Caki2 (cell line): ENCODE data around the gene CHST8. TPM values are rescaled to one million over a fixed set of nuclear protein-coding genes. Genes with fewer than 3 reads are reported as not detected.

Experiments
- DNase-seq: peaks from one replicate; pipeline ENCODE4 v3.0.0-alpha.2; 2015; ENCODE audit warnings: low read depth
- in situ Hi-C: cut with HindIII; loops from 2 replicates; pipeline ENCODE4 v1.10.0; 2016; ENCODE audit warnings: low sequenced_read_pairs, low pct_unique_long_range_greater_than_20kb, mixed read lengths
- total RNA-seq: library from RNA; depleted of rRNA; stranded (reverse); fragments of >200 nt; shearing (Covaris generic); gene quantifications from 2 replicates; pipeline ENCODE4 v1.2.3, GENCODE V29; 2014; ENCODE audit warnings: low replicate concordance

CHST8 gene
- total RNA-seq, 1 experiment from 2014 or later: not detected

DNA sequence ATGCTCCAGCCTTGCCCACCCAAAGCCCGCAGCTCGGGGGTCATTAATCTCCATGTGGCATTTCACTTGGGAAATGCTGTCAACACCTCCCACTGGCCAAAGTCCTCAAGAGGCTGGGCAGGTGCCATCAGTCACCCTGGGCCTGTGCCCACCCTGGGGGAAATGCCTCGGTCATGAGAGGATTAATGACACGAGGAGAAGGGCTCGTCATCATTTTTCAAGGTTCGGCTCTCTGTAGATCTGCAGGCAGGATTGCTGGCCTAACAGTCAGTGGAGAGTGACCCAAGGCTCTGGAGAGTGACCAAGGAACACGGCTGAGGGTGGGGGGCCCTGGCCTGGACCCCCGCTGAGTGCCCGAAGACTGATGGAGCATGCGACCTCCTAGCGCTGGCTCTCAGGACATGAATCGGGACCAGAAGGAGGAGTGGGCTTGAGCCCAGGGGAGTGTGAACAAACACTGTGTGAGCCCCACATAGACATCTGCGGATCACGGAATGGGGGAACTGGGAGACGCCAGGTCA, 159.7 kb downstream of the CHST8 start:
- no peak for DNase-seq
- in situ Hi-C loops: no loop called here

DNA sequence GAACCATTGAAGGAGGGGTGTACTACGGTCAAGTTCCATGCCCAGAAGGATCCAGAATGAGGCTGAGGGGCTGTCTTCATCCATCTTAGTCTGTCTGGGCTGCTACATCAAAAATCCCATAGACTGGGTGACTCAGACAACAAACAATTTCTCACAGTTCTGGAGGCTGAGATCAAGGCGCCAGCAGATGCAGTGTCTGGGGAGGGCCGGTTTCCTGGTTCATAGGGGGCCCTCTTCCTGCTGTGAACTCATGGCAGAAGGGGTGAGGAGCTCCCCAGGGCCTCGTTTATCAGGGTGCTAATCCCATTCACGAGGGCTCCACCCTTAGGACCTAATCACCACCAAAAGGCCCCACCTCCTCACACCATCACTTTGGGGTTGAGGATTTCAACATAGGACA, 160.2 kb downstream of the CHST8 start:
- DNase-seq: no peak
- in situ Hi-C loops: no loop called here

DNA sequence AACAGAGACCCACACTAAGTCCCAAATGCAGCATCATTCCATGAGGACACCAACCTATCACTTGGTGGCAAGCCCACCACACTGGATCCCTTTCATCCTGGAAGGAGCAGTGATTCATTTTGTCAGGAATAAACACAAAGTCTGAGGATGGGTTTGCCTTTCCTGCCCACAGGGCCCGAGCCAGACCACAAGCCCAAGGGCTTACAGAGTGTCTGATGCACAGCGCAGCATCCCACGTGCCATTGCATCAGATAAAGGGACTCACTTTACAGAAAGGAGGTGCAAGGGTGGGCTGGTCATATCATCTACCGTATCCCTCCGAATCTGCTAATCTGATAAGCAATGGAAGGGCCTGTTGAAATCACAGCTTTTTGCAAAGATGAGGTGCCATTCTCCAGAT, 162.7 kb downstream of the CHST8 start:
- DNase-seq: no peak
- in situ Hi-C loops: no loop called here

DNA sequence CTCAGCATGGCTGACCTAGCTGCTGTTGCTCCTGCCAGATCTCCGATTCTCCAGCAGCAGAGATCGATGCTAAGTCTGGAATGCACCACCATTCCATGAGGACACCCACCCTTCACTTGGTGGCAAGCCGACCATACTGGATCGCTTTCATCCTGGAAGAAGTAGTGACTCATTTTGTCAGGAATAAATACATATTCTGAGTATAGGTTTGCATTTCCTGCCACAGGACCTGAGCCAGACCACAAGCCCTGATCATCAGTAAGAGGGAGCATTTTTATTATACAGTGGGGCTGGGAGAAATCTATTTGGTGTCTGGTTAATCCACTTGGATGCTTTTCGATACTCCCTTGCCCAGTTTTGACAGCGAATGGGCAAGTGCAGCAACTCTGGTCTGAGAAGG, 164.0 kb downstream of the CHST8 start:
- in situ Hi-C loops: no loop called here
- no peak for DNase-seq

DNA sequence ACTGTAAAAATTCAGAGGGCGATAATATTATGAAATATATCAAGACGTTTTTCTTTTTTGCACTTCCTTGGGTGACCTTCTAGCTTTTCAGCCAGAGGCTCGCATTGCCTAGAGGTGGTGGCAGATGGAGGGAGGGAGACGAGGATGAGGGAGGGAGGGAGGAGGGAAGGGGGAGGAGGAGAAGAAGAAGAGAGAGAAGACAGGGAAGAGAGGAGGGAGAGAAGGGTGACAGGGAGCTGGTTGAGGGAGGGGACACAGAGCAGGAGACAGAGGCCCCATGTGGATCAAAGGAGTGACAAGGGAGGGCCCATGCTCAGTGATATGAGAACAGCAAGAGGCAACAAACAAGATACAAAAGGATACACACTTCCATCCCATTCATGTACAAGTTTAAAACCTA, 166.9 kb downstream of the CHST8 start:
- in situ Hi-C loops: no loop called here

DNA sequence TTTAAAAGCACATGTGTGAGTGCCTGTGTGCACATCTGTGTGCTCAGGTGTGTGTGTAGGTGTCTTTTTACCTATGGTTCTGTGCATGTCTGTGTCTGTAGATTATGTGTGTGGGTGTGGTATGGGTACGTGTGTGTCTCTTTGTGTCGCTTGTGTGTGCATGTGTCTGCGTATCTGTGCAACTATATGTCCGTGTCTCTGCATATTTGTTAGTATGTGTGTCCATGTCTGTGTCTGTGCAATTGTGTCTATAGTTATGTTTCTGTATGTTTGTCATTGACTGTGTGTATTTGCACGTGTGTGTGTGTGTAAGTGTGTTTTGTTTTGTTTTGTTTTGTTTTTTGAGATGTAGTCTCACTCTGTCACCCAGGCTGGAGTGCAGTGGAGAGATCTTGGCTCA, 167.6 kb downstream of the CHST8 start:
- in situ Hi-C loops: no loop called here
- no peak for DNase-seq

More for the DNA sequence above, 166.9 kb downstream of the CHST8 start:
- no peak for DNase-seq

DNA sequence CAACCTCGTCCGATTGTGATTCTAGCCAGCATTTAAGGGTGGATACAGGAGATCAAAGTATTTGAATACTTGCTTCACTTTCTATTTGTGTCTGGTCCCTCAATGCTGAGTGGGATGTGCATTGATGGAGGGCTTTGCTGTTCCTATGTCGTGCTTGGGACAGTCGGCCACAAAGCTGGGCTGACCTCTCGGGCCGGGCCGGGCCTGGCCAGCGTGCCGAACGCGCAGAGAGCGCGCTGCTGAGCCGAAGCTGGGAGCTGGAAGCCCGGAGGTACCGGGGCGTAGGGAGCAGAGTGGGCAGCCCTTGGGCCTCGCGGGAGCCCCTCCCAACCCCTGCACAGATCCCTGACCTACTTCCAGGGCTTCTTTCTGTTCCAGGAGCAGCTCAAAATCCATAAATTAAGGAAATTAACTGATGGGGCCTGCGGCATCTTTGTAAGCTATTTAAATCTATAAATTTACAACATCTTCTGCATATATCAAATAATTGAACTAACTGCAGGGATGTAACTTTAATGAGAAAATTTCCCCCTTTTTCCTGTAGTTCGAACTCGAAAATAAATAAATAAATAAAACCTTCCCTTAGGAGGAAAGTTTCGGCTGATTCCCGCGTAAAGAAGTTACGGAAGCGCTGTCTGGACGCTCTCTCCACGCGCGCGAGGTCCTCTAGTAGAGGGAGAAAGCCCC, 173.1 kb downstream of the CHST8 start:
- peak; percentile 22 for DNase-seq
- in situ Hi-C loops: no loop called here

DNA sequence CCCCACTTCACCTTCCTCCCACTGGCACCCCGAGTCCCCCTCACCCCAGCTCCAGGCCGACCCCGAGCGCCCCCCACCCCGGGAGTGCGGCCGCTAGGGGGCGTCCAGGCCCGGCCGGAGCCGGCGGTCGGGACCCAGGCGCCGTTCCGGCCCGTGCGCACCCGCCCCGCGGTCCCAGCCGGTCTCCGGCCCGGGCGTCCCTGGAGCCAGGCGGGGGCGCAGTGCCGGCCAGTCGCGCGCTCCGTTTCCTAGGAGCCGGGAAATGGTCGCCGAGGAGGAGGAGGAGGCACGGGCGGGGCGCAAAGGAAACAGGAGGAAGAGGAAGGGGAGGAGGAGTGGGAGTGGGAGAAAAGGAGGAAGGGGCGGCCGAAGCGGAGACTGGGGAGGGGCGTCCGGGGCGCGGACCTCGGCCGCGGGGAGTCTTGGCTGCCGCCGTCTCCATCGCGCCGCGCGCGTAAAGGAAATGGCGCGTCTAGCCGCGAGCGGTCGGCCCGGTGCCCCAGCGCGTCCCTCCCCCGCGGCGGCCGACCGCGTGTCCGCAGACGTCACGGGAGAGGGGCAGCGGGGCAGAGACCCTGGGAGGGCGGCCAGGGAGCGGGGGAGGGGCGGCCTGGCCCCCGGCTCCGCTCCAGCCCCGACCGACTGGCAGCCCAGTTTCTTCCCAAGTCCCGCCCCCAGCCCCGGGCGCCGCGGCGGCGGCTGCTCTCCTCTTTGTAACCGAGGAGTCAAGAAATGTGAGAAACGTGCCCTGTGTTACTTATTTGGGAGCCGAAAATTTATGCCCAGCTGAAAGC, 173.8 kb downstream of the CHST8 start:
- DNase-seq: peak; percentile 91
- in situ Hi-C loops: no loop called here

DNA sequence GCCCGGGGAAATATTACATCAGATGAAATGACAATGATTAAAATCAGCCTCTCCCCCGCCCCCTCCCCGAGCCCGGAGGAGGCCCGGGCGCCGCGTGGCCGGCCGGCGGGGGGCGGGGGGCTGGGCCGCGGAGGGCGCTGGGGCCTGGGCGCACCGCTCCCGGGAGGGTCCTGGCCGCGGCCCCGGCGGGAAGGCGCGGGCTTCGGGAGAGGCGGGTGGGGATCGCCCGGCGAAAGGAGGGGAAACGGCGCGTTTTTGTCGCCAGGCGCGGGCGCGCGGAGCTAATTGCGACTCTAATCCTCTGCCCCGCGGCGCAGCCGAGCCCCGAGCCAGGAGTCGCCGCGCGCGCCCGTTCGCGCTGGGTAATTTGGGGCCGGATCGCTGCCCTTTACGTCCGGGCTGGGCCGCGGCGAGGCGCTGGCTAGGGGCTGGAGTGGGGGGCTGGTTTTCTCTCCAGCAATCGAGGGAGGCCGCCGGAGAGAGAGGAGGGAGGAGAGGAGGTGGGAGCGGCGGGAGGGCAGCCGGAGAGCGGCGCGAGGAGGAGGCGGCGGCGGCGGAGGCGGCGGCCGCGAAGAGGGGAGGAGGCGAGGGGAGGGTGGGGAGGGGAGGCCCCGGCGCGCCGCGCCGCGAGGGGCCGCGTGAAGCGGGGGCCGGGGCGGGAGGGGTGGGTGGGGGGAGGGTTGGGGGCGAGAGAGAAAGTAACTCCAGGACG, 174.6 kb downstream of the CHST8 start, which contains the start of gene KCTD15:
Gene KCTD15, plus strand, starts transcription at position 707 of the 712 bp plus-strand sequence. CDS start 3,585 bp downstream, outside the sequence.
- peak; percentile 70 for DNase-seq
- in situ Hi-C loops: no loop called here

DNA sequence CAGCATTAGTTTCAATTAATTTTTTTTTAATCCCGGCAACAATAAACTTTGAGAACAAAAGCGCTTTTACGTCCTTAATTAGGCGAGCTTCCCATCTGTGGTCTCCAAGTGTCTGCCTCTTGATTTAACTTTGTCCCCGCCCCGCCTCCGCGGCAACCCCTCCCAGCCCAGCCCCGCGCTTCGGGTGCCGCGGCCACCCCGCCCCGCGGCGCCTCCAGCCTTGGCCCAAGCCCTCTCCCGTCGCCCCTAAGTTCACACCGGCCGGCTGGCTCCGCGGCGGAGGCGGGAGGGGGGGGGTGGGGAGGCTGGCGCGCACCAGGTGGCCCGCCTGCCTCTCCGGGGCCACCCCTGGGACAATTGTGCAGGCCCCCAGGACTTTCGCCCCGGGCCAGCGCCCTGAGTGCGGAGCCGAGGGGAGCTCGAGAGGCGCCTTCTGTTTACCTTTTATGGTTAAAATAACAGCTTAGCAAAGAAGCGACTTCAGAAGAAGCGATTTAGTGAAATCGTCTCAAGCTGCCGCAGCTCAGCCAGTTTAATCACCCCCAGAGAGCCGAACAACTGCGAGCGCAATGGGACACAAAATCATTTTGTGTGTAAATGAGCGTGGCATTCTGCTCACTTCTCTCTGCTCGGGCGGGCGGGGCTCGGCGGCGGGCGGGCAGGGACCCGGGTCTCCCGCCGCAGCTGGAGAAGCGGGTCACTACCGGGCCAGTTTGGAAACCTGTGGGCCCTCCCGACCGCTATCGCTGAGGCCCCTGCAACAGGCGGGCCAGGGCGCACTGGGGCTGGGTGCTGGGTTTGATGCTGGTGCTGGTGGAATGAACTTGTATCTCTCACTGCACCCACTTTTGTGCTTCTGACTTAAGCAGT, 176.3 kb downstream of the CHST8 start:
- in situ Hi-C loops: no loop called here
- no peak for DNase-seq

DNA sequence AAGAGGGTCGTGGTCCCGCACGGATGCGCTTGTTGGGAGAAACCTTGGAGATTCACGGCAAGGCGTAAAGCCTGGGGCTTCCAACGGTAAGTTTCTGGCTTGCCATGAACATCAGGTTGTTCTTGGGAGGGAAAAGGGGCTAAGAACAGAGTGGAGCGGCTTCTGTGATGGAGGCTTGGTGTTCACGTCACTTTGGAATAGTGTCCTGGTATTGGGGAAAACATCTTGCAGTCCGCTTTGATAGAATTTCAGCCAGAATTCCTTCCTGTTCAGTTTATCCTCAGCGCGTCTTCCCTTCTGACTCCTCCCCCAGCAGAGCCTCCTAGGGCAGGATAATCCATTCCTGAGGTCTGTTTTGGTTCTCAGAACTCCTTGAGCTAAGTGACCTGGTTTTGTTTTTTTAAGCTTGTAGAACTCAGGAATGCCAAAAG, 176.9 kb downstream of the CHST8 start:
- in situ Hi-C loops: no loop called here

DNA sequence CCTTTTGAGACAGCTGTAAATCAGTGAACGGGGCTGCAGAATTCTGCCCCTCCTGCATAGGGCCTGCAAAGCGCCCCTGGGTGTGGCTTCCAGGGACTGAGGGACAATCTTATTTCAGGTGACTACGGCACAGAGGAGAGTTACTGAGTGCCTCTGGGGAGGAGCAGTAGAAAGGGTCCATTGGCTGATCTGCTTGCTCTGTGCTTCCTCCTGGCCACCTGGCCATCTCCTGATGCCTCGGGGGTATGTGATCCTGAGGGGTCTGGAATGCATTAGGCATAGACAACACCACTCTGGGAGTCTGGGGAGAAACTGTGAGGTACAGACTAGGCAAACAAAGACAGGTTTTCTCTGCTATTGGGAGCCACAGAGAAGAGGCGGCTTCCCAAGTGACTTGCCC, 177.7 kb downstream of the CHST8 start:
- no peak for DNase-seq
- in situ Hi-C loops: no loop called here

More for the DNA sequence above, 176.9 kb downstream of the CHST8 start:
- no peak for DNase-seq

DNA sequence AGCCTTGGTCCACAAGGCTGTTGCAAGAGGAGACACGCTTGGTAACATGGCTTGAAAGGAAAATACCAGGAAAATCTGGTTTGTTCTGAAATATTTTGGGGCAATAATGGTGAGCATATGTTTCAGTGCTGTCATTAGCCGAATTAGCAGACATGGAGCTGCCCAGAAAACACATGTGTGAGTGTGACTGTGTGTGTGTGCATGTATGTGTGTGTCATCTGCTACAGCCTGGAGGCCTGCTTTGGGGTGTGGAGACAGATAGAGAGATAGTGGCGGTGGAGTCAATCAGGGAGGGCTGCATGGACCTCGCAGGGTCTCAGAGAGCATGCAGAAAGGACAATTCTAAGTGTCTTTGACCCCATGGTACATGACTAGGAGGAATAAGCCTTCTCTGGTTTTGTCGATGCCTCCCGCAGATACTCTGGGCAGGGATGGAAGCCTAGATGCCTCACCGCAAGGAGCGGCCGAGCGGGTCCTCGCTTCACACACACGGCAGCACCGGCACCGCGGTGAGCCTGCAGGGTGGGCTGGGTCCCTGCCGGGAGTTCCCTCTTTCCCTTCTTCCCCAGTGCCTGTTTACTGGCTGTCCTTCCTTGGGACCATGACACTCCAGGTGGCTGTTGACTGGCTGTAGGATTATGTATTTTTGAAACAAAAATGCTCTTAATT, 178.4 kb downstream of the CHST8 start:
- no peak for DNase-seq
- in situ Hi-C loops: no loop called here

DNA sequence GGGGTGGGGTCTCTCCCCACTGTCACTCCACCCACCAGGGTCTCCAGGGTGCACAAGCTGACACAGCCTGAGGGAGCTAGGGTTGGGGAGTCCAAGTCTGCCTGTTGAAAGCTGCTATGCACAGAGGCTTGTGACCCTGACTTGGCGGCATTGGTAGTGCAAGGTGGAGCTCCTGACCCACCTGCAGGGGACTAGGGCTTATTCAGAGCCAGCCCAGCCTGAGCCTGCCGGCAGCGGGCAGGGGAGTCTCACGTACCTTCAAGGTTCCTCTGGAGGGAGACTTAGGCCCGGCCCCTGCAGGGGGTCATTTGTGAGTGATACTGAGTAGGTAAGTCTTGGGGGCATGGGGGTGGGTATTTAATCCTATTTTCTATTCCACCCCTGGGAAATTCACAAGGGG, 179.7 kb downstream of the CHST8 start:
- no peak for DNase-seq
- in situ Hi-C loops: no loop called here

DNA sequence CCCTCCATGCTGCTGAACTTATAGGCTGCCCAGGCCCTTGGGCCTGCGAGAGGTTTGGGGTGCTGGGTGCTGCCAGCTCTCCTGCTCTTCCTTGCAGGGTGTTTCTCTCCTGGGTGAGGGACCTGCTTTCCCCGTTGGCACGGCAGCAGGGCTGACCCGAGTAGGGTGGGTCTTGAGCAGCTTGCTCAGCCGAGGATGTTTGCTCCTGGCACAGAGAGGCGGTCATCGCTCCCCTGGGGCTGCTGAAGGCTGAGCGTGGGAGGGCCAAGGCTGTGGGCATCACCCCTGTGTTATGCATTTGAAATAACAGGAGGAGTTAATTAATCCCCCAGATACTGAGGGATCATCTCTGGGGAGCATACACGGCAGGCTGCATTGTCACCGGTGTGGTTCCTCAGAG, 180.2 kb downstream of the CHST8 start:
- in situ Hi-C loops: no loop called here
- DNase-seq: no peak

DNA sequence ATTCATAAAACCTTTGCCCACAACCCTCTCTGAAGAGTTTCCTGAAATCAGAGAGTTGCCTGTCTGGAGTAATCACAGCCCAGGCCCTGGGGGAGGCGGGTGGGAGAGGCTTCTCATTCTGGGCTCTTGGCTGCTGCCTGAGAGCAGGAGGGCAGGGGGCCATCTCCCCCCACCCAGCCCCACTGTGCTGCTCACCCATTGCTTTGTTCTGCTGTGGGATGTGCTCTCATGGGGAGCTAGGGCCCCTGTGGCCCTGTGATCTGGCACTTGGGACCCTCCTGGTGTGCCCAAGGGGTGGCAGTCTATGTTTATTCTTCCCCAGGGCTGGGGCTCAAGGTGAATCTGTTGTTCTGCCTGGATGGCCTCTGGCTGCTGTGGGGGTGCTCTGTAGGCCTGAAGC, 181.0 kb downstream of the CHST8 start:
- in situ Hi-C loops: no loop called here
- DNase-seq: no peak

DNA sequence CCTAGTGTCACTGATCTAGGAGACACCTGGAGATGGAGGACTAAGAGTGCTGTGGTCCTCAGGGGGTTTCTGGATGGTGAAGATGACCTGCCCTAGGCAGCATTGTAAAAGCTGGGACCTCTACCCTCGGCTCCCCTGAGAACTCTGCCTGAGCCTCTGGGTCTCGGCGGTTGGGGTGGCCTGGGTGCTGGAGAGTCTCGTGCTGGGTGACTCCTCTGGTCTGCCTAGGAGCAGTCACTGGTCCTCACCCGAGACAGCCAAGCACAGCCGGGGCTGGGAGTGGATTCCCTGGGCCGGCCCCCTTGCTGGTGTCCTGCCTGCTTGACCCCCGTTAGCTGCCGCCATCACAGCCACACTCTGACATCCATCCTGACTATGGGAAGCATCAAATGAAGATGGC, 181.6 kb downstream of the CHST8 start:
- no peak for DNase-seq
- in situ Hi-C loops: no loop called here
